GM12891 (cell line): ENCODE measurements around the gene CORO1C.

ENCODE experiments used
- PAX5 ChIP-seq: IDR thresholded peaks from 2 replicates; pipeline ENCODE4 v1.6.1; 2011; ENCODE audit warnings: low read length, moderate library complexity, mild to moderate bottlenecking; ENCODE audit not compliant: insufficient read depth, severe bottlenecking
- POLR2AphosphoS5 ChIP-seq: IDR thresholded peaks from 2 replicates; pipeline ENCODE4 v1.6.1; 2011; ENCODE audit warnings: low read depth, low read length, control low read depth

GRCh38 chr12:108629824-108630476, 101.4 kb downstream of the CORO1C start:
- no peak for TF ChIP-seq PAX5
- TF ChIP-seq POLR2AphosphoS5: no peak
